NCI-H1436 (cell line): ENCODE measurements around the gene TBCC.
A peak's percentile ranks its signal among the peaks of the same experiment; 100 is the strongest.

Experiments used
- DNase-seq: peaks from one replicate; lab custom pipeline; 2025; lab: John Stamatoyannopoulos, UW

The TBCC gene

DNA sequence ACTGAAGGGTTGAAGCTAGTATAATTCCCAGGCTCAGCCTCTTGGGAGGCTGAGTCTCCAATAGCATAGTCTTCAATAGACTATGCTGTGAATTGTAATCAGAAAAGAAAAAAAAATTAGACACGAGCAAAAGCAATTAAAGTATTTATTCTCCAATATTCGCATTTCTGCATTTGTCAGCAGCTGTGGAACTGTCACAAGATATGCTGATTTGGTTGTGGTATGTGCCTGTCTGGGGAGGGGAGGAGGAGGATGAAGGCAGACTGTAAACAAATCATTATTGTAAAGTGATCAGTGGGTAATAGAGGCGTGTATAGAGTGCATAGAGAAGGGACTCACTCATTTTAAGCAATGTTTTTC, 25.8 kb upstream of the TBCC start:
- DNase-seq = no peak

DNA sequence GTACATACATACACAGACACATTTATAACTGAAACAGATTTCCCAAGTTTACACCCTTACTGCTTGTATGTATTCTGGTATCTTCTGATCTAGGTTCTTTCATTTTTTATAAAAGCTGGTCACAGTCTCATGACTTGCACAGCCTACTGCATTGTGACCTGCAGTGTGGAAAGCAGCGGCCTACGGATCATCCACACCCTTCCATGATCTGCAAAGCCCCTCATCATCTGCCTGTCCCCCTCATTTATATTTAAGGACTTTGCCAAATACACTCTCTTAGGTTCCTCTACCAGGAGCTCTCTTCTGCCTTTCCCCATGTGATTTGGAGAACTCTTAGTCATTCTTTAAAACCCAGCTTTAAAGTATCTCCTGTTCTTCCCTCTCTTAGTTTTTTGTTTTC, 23.9 kb upstream of the TBCC start:
- no peak for DNase-seq

DNA sequence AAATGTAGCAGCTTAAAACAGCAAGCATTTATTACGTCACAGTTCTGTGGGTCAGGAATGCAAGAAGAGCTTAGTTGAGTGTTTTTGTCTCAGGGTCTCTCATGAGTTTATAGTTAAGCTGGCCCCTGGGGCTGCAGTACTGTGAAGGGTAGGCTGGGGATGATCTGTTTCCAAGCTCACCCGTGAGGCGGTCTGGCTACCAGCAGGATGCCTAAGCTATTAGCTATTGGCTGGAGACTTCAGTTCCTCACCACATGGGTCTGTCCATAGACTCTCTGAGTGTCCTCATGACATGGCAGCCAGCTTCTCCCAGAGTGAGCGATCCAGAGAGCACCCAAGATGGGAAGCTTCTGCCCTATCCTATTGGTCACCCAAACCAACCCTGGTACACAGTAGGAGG, 23.1 kb upstream of the TBCC start:
- no peak for DNase-seq

DNA sequence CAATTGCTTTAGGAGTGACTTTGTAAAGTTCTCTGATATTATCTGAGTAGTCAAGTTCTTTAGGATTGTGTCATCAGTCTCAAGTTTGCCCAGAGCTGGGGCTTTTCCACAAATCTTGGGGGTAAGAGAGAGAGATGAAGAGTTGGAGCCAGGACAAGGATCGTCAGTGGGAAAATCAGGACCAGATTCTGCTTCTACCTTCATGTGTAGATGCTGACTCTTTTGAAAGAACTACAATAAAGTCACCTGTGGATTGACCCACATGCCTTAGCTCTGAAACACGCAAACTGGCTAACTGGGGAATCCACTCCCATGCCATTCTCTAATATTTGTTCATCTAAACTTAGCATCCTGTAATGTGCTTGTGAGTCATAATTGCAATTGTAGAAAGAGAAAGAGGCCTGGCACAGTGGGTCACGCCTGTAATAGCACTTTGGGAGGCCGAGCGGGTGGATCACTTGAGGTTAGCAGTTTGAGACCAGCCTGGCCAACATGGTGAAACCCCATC, 20.3 kb upstream of the TBCC start:
- DNase-seq = no peak

DNA sequence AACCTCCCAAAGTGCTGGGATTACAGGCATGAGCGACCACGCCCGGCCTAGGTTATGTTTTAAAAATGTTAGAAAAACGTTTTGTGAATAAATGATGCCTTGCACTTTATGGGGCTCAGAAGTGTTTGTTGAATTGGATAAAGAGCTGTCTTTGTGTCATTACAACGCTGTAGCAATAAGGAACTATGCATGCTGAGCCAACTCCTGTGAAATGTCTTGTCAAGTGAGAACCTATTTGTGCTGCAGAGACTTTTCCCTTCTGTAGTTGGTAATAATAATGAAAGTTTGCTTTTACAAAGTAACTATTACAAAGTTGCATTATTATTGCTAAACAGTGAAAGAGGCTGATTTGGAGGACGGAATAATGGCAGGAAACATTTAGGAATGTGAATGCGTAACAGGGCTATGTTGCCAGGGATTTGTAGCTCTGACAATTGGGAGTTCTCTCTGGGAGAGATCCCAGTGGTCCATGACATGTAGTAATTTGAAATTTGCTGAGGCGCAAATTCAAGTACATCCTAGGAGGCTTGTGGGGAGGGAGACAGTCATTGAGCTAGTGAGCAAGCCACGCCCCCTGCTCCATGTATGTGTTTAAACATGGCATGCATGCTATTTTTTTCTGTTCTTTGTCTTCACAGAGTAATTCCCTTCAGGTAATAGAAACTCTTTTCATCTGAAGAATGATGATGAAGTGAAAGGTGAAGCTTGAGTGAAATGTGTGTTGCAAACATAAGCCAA, 19.2 kb upstream of the TBCC start:
- no peak for DNase-seq

DNA sequence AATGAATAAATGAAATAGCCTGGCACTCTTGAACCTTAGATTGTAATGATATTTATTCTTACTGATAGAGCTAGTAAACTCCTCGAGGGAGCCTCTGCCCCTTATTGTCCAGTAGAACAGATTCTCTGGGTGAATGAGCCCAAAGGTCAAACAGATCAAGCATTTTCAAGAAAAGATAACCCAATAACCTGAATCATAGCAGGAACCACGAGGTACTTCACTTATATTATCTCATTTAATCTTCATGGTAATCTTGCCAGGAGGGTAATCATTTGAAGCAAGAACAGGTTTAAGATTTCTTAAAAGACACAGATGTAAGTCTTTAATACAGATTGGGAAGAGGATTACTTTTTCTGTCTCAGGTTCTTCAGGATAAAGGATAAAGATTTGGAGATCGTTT, 17.0 kb upstream of the TBCC start:
- no peak for DNase-seq

DNA sequence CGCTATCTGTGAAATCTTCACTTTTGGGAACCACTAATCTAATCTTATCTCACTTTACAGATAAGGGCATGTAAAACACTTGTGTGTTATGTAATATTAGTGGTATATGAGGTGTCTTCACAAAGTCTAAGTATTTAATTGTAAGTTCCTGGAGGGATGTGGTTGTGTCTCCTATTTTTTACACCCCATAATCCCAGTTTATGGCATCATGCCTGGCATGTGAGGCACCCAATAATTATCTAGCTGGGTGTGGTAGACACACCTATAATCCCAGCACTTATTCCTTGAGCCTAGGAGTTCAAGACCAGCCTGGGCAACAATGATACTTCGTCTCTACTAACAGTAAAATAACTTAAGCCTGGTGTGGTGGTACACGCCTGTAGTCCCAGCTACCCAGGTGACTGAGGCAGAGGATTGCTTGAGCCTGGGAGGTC, 16.5 kb upstream of the TBCC start:
- DNase-seq = no peak

DNA sequence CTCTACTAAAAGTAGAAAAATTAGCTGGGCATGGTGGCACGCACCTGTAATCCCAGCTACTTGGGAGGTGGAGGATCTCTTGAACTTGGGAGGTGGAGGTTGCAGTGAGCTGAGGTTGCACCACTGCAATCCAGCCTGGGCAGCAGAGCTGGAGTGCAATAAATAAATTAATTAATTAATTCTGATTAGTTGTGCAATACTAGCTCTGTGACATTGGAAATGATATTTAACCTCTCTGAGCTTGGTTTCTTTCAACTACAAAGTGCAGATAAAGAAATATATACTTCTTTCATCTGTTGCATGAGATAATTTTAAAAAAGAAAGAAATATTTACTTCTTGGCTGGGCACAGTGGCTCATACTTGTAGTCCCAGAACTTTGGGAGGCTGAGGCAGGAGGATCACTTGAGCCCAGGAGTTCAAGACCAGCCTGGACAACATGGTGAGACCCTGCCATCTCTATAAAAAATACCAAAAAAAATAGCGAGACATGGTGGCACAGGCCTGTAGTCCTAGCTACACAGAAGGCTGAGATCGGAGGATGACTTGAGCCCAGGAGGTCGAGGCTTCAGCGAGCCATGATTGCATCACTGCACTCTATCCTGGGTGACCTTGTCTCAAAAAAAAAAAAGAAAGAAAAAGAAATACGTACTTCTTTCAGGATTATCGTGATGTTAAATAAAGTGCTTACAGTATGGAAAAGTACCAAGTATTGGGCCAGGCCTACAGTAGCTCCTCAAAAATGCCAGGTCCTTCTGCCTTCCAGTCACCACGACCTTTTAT, 15.6 kb upstream of the TBCC start:
- DNase-seq = no peak

DNA sequence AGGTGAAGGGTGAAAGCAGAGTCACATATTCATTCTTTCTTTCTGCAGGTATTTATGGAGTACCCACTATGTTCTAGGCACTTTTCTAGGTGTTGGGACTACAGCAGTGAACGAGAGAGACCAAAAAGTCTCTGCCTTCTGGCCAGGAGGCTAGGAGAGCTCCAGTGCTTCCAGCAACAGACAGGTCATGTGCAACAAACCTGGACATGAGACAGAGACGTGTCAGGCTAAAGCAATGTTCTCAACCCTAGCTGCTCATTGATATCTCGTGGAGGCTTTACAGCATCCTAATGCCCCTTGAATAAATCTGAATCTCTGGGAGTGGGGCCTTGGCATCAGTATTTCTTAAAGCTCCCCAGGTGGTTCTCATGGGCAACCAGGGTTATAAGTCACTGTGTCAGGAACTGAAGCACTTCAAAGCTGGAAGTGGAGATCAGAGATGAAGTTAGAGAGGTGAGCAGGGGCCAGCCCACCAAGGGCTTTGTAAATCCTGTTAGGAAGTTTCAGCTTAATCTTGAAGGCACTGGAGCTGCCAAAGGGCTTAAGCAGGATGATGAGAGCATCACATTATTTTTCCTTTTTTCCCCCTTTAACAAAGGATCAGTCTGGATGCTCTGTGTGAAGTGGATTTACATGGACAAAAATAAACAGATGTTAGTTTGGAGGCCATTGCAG, 13.0 kb upstream of the TBCC start:
- no peak for DNase-seq

DNA sequence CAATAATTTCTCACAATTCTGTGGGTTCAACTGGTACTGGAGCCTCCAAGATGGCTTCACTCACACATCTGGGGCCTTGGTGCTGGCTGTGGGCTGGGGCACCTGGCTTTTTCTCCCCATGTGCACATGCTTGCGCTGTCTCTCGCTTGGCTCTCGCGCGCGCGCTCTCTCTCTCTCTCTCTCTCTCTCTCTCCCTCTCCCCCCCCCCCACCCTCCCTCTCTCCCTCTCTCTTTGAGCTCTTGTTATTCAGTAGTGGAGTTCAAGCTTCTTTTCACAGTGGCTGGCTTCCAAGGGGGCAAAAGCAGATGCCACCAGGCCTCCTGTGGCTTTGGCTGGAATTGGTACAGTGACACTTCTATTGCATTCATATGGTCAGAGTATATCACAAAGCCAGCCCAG, 10.8 kb upstream of the TBCC start:
- DNase-seq = no peak

DNA sequence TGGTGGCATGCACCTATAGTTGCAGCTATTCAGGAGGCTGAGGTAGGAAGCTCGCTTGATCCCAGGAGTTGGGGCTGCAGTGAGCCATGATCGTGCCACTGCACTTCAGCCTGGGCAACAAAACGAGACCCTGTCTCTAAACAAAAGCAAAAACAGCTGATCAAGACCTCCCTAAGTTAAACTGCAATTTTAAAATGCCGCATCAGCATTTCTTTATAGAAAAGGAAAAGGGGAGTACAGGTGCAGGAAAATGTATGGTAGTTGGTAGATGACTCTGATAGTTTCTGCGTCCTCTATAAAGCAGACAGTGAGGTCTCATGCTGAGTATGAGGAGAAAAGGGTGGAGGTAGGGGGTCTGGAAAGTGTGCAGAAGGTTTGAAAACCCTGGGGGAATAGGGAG, 8.9 kb upstream of the TBCC start:
- no peak for DNase-seq

DNA sequence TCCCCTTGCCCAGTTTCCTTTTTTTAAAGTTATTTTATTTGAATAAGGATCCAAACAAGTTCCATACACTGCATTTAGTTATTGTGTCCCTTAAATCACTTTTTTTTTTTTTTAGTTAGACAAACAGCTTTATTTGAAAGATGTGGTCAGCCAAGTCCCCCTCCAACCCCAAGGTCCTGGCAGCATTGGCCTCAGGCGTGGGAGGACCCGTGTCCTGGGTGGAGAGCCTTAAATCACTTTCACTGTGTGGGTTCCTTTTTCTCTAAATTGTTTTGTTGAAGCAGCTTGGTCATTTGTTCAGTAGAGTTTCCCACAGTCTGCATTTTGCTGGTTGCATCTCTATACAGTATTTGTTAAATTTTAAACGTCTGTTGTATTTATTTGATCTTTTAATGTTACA, 5.2 kb upstream of the TBCC start:
- DNase-seq = no peak

DNA sequence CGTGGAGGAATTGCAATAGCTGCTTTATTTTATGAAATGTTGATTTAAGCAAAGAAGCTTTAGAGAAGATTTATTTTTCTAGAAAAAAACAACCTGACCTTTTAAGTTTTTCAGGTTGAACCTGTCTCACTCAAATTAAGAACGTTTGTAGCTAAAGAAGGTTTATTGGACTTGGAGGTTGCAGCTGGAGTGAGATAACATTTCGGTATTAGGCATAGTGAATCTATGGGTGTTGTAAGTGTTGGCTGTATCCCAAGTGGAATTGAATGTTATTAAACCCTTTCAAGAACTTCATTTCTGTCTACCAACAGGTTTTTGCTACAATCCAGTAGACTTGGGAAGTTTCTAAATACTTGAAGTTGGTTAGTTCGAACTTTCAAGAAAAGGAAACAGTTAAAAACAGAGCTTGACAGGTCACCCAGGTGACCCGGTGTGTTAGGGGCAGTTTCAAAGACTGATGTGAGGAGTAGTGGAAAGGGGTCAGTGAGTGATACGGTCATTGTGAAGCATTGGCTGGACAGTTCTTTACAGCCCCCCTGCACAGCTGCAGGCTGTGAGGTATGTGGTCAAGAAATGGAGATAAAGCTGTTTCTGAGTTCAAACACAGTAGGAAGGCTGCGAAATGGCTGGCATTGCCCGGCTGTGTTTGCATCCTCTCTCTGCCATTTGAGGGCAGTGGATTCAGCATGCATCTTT, 2.4 kb upstream of the TBCC start:
- DNase-seq = no peak

DNA sequence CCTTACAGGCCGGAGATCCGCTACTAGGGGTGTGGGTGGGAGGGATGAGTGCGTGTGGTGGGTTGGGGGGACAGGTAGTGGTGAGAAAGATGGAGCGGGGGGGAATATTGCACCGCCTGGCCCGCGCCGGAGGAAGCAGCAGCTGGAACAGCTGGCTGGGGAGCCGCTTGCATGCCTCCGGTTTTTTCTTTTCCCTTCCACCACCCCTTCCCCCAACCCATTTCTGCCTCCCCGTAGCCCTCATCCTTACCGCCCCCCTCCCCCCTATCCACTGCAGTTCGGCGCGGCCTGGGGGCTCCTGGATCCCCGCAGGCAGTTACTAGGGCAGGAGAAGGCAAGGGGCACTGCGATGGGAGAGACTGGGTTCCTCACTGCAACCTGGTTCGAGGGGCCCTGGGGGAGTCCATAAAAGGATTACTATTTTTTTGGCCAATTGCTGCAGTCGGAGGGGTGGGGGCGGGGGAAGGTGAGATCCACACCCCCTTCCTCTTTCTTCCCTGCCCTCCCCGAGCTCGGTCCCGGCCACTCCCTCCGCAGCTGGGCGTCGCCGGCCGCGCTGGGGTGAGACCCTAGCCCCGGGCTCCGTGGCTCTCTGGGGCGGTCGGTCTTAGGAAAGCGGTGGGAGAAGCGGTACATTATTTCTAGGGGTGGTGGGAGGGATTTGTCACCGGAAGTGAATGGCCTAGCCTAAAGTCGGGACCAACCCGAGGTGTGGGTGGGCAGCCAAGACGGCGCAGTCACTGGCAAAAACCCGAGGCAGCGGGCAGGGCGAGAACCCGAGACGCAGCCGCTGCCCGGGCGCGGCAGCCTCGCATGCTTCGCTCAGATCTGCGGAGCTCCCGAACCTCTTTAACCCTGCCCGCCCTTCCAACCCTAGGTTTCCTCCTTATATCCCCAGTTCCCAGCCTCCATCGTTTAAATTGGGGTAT, 824 bp upstream of the TBCC start:
- peak; percentile 78 for DNase-seq

DNA sequence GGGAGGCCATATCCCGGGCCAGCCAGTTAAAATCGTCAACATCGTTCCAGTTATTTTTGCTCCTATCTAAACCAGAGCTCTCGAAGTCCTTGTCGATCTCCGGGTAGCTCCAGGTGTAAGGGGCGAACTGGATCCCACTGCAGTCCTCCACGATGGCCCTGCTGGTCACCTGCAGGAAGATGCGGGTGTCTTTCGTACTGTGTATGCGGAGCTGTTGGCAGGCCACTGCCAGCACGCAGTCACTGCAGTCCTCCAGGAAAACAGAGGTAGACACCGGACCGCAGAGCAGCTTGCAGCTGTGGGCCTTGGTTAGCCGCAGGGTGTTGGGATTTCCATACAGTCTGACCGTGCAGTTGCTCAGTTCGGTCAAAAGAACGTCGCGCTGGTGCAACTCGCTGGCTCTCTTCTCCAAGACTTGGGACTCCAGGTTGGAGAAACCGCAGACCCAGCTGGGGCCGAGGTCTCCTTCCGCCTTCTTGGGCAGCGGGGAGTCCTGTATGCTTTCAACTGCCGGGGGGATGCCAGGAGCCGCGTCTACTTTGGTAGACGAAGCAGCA, 742 bp downstream of the TBCC start:
- no peak for DNase-seq

DNA sequence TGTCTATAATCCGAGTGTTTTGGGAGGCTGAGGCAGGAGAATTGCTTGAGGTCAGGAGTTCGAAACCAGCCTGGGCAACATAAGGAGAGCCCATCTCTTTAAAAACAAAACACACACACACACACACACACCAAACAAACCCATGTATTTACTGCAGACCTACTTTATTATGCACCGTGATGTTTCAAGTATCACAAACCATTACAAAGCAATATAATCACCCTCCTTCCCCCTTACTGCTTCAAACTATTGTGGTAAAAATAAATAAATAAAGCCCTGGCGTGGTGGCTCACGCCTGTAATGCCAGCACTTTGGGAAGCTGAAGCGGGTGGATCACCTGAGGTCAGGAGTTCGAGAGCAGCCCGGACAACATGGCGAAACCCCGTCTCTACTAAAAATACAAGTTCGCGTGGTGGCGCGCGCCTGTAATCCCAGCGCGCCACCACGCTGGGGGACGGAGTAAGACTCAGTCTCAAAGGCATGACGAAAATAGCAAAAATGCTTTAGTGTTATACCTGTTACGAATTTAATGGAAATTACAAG, 1.5 kb downstream of the TBCC start:
- DNase-seq = no peak

DNA sequence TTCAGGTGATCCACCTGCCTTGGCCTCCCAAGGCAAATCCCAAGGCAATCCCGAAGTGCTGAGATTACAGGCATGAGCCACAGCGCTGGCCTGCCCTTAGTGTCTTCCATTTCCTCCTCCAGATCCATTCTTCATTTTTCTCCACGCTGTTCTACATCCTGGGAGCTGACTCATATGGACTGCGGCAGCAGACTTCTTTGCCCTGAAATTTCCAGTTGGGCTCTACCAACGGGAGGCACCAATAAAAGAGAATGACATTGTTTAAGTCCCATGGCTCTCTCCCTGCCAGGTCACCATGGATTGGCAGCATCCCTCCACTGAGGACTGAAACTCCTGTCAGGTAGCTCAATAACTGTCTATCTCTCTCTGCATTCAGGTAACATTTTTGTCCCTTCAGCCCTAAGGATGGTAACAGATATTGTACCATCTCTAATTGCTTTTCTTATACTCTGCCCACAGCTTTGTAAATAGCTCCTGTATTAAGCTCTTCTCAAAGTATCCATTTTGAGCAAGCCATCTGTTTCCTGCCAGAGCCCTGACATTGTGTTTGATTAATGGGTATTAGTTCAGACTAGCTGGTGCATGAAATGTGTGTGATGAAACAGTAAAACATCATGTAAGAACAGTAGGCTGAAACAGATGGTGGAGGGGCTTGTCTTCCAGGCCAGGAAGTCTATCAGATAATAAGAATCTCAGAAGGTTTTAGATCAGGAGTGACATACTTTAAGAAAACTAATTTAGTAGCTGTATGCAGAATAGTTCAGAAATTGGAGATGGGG, 3.6 kb downstream of the TBCC start:
- peak; percentile 55 for DNase-seq

DNA sequence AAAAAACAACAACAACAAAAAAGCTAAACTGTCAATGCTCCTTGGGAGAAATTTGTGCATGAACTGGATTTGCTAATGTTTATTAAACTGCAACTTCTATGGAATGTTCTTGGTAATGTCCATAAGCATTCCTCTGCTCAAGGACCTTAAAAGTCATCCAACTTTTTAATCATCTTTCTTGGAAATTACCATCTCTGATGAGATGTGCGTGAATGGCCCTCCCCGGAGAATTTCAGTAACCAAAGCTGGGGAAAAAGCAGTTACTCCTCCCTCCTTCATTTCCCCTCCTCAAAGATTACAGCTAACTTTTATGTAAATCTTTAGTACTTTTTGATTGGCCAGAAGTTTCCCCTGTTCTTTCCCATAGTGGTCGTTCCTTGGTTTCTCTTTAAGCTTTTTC, 5.2 kb downstream of the TBCC start:
- no peak for DNase-seq

DNA sequence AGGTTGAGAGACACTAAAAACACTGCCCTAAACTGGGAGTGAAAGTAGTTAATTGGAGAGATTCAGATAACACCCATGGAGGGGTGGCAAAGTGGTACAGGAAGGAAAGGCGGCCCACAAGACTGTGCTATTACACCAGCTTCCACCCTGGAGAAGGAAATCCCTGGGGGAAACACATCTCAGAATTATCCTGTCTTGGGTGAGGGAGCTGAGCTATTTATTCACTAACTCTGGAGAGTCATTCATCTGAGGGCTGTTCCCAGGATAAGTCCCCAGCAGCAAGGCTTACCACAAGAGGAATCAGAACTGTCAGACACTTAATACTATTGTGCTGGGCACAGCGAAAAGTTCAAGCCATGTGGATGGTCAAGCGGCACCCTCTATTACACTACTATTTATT, 9.9 kb downstream of the TBCC start:
- DNase-seq = no peak
